Muscle of leg (tissue), 11 donors: Measurements from ENCODE around the gene KIFC3. TPM values are rescaled to one million over a fixed set of nuclear protein-coding genes. Genes with fewer than 3 reads are reported as not detected.

Source experiments
- DNase-seq: peaks from one replicate; pipeline ENCODE4 v3.0.0; 2013
- H3K27ac ChIP-seq: one replicate; pipeline ENCODE4 v1.5.1; 2013; ENCODE audit warnings: mild to moderate bottlenecking, low read length, control low read depth
- H3K27me3 ChIP-seq: one replicate; pipeline ENCODE4 v1.6.1; 2013; ENCODE audit warnings: low read length; ENCODE audit not compliant: control insufficient read depth, insufficient read depth
- H3K36me3 ChIP-seq: one replicate; pipeline ENCODE4 v1.6.1; 2013; ENCODE audit warnings: low read length; ENCODE audit not compliant: control insufficient read depth, insufficient read depth
- H3K4me1 ChIP-seq: one replicate; pipeline ENCODE4 v1.6.1; 2013; ENCODE audit warnings: low read length; ENCODE audit not compliant: control insufficient read depth, insufficient read depth
- H3K4me3 ChIP-seq: one replicate; pipeline ENCODE4 v1.5.1; 2013; ENCODE audit warnings: low read length, control low read depth
- H3K9me3 ChIP-seq: replicated peaks from 2 replicates; pipeline ENCODE4 v1.6.1; 2013; ENCODE audit warnings: low read depth, low read length; ENCODE audit not compliant: control insufficient read depth
- WGBS: methylation state at CpG from one replicate; pipeline ENCODE4 v1.1.5; 2013; ENCODE audit warnings: missing lambda C conversion rate; ENCODE audit not compliant: insufficient coverage; 5-methylcytosine and 5-hydroxymethylcytosine counted together
- polyA plus RNA-seq, 8 donors: library from polyadenylated mRNA; unstranded; fragments of 120-200 nt; gene quantifications; one replicate each; pipeline versions ENCODE4 v1.2.1 to v1.2.3, GENCODE V29; 2013; ENCODE audit warnings: inconsistent platforms in 1 of 8, low replicate concordance in 1 of 8; ENCODE audit not compliant: insufficient read length in 8 of 8, insufficient read depth in 1 of 8
- total RNA-seq: library from RNA; stranded (reverse); fragments of 120-200 nt; gene quantifications from one replicate; pipeline ENCODE4 v1.2.4, GENCODE V29; 2013

KIFC3 gene
- total and polyA plus RNA-seq, 9 donors: 13.8 to 34.6 (median 21.7) TPM

- 85% methylated on average over 4 of the region's 7 CpGs for WGBS
- Histone ChIP-seq H3K4me3 (no peak overlapping the region), H3K9me3 (no peaks in the 10 kb centered on the region), H3K27ac (no peak overlapping the region), H3K27me3 (no peaks in the 10 kb centered on the region), H3K4me1 (peaks cover 20% of the 10 kb centered on the region), H3K36me3 (peaks cover 36% of the 10 kb centered on the region)
- DNase-seq: no peak
These were observed 43.2 kb downstream of the KIFC3 start for GRCh38 chr16:57759131-57759530.

- Histone ChIP-seq H3K4me3 (no peak overlapping the region), H3K36me3 (peaks cover 42% of the 10 kb centered on the region), H3K27ac (no peak overlapping the region), H3K27me3 (no peaks in the 10 kb centered on the region), H3K9me3 (no peaks in the 10 kb centered on the region), H3K4me1 (peaks cover 26% of the 10 kb centered on the region)
- 71% methylated on average over 24 of the region's 33 CpGs for WGBS
- no peak for DNase-seq
These were observed 43.8 kb downstream of the KIFC3 start for GRCh38 chr16:57758331-57759117.

GRCh38 chr16:57757883-57758282 lies 44.4 kb downstream of the KIFC3 start:
- 87% methylated on average over 5 of the region's 7 CpGs for WGBS
- Histone ChIP-seq H3K9me3 (no peaks in the 10 kb centered on the region), H3K27ac (no peak overlapping the region), H3K4me3 (no peak overlapping the region), H3K27me3 (no peaks in the 10 kb centered on the region), H3K36me3 (peaks cover 48% of the 10 kb centered on the region), H3K4me1 (peaks cover 31% of the 10 kb centered on the region)
- DNase-seq: no peak

- 73% methylated on average over 7 of the region's 11 CpGs for WGBS
- Histone ChIP-seq H3K36me3 (peaks cover 50% of the 10 kb centered on the region), H3K4me3 (no peak overlapping the region), H3K27me3 (no peaks in the 10 kb centered on the region), H3K9me3 (no peaks in the 10 kb centered on the region), H3K4me1 (peaks cover 35% of the 10 kb centered on the region), H3K27ac (no peak overlapping the region)
- peak; percentile 76 for DNase-seq
These were observed 44.9 kb downstream of the KIFC3 start for GRCh38 chr16:57757326-57757786.

- no peaks in the 10 kb centered on the region for H3K9me3 ChIP-seq
These were observed 45.6 kb downstream of the KIFC3 start for GRCh38 chr16:57756424-57757325.

GRCh38 chr16:57755726-57756423 lies 46.4 kb downstream of the KIFC3 start:
- WGBS: 76% methylated on average over 11 of the region's 18 CpGs

More at GRCh38 chr16:57756424-57757325, 45.6 kb downstream of the KIFC3 start:
- H3K4me1 ChIP-seq: peaks cover 39% of the 10 kb centered on the region
- DNase-seq: no peak
- WGBS: 85% methylated on average over 10 of the region's 15 CpGs
- H3K27me3 ChIP-seq: no peaks in the 10 kb centered on the region
- H3K27ac ChIP-seq: no peak overlapping the region
- no peak overlapping the region for H3K4me3 ChIP-seq
- H3K36me3 ChIP-seq: peaks cover 53% of the 10 kb centered on the region

GRCh38 chr16:57755061-57755684 lies 47.1 kb downstream of the KIFC3 start:
- peaks cover 41% of the 10 kb centered on the region for H3K4me1 ChIP-seq
- no peaks in the 10 kb centered on the region for H3K27me3 ChIP-seq
- H3K36me3 ChIP-seq: peaks cover 60% of the 10 kb centered on the region
- H3K9me3 ChIP-seq: no peaks in the 10 kb centered on the region
- no peak for DNase-seq
- WGBS: 80% methylated on average over 19 of the region's 24 CpGs
- no peak overlapping the region for H3K27ac ChIP-seq
- no peak overlapping the region for H3K4me3 ChIP-seq

More at GRCh38 chr16:57755726-57756423, 46.4 kb downstream of the KIFC3 start:
- H3K27ac ChIP-seq: no peak overlapping the region
- no peaks in the 10 kb centered on the region for H3K9me3 ChIP-seq
- no peak for DNase-seq
- no peaks in the 10 kb centered on the region for H3K27me3 ChIP-seq
- peaks cover 41% of the 10 kb centered on the region for H3K4me1 ChIP-seq
- peaks cover 59% of the 10 kb centered on the region for H3K36me3 ChIP-seq
- H3K4me3 ChIP-seq: no peak overlapping the region

- Histone ChIP-seq H3K27ac (no peak overlapping the region), H3K36me3 (peaks cover 66% of the 10 kb centered on the region), H3K4me1 (peaks cover 46% of the 10 kb centered on the region), H3K4me3 (no peak overlapping the region), H3K9me3 (no peaks in the 10 kb centered on the region), H3K27me3 (no peaks in the 10 kb centered on the region)
- 56% methylated on average over 2 of the region's 9 CpGs for WGBS
- DNase-seq: no peak
These were observed 47.8 kb downstream of the KIFC3 start for GRCh38 chr16:57754354-57755060.
